HG03354 (cell line): Measurements from ENCODE around the gene GRID1.

Source experiments
- ATAC-seq: cut with Tn5 transposase; IDR thresholded peaks from one replicate; pipeline ENCODE4 v1.9.1; 2021; ENCODE audit warnings: mild to moderate bottlenecking; ENCODE audit not compliant: unreplicated experiment, poor library complexity, severe bottlenecking

GRID1 gene

DNA sequence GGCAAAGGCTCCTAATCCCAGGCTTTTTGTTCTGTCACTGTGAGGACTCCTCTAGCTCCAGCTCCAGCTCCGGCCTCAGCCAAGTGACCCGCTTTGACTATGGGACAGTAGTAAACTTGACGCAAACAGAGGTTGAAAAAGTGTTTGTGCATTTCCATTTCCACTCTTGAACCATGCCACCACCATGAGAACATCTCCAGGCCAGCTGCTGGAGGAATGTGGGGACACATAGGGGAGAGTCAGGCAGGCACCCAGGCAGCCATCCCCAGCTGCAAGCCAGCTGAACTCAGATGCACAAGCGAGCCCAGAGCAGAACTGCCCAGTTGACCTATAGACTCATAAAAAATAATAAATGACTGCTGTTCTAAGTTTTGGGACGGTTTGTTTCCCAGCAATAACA, 224.7 kb downstream of the GRID1 start:
- ATAC-seq: no peak

DNA sequence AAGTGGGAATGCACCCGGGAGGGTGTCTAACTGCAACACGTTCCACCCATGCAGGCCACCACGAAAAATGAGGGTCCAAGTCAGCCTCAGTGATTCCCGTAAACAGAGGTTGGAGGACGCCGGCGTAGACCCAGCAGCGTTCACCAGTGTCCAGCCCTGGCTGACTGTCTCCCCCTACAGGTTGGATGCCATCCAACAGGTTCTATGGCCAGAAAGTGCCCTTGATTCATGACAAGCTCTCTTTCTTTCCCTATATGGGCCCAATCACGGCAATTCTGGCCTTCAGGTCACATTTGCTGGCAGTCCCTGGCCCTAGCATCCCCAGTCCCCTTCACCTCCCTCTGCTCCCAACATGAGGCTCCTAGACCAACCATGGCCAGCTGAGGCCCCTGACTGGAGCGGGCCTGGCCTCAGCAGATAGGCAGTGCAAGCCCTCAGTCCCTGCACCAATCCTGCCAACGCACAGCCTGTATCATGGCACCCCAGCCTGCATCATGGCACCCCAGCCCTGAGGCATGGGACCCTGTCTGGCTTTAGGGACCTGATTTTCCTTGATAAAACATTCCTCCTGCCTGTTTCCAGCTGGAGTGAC, 227.4 kb downstream of the GRID1 start:
- ATAC-seq: no peak

DNA sequence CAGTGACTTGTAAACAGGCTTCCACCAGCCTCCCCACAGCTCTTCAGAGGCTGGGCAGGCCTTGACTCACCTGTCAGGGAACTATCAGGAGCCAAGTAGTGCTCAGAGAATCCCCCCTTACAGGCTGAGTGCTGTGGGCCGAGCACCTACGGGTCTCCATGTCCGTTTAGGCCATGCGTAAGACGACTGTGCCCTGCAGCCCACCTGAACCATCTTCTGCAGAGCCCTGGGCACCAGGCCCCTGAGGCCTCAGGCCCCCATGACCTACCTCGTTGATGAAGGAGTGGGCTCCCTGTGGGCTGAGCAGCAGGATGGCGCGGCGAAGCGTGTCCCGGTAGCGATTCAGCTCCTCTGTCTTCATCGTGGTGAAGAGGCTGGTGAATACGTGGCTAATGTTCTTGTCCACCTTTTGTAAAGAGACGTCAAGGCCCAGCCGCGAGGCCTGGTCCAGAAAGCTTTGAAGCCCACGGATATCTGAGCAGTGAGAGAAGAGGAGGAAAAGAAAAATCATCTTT, 228.0 kb downstream of the GRID1 start:
- no peak for ATAC-seq

DNA sequence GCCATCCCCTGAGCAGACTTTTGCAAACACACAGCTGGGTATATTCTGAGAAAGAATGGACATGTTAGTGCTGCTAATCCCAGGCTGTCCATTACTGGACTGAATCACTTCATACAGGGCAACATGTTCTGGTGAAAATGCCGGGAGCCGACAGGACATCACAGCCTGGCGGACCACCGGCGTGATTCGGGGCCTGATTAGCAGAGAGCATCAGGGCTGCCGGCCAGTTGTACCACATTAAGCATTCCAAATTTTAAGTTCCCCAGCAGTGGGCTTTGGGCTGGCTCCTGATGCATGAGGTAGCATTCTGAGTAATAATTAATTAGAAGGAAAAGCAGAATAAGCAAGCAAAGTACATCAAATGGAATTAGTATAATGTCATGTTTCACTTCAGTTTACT, 229.0 kb downstream of the GRID1 start:
- no peak for ATAC-seq

DNA sequence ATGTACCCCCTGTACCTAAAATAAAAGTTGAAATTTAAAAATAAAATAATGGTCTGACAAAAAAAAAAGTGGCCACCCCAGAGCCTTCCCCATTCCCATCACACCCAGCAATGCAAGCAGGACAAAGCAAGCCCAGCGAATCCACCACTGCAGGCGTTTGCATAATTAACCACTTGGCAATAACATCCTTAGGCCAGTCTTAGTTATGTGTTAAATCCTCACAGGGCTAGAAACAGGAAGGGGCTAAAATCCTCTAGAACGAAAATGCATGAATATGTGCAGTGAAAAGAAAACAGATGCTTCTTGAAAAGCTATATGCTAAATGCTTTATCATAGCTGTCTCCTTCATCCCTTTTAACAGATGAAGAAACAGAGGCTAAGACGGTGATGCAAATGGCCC, 229.7 kb downstream of the GRID1 start:
- no peak for ATAC-seq

DNA sequence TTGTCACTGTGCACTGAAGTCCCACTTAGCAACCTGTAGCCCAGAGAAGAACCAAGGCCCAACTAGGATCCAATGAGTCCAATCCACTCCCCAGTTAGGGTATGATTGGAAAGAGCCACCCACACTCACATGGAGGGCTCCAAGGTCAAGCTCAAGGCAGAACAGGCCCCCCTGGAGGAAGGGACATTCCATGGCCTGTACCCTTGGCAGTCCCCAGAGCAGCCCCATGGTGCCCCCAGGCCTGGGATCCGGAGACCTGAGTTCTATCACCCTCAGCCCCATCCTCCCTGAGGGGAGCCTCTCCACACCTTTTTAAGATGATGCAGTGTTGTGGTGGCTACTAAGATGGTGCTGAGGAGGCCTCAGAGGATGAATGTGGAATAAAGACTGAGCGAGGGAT, 231.4 kb downstream of the GRID1 start:
- no peak for ATAC-seq

DNA sequence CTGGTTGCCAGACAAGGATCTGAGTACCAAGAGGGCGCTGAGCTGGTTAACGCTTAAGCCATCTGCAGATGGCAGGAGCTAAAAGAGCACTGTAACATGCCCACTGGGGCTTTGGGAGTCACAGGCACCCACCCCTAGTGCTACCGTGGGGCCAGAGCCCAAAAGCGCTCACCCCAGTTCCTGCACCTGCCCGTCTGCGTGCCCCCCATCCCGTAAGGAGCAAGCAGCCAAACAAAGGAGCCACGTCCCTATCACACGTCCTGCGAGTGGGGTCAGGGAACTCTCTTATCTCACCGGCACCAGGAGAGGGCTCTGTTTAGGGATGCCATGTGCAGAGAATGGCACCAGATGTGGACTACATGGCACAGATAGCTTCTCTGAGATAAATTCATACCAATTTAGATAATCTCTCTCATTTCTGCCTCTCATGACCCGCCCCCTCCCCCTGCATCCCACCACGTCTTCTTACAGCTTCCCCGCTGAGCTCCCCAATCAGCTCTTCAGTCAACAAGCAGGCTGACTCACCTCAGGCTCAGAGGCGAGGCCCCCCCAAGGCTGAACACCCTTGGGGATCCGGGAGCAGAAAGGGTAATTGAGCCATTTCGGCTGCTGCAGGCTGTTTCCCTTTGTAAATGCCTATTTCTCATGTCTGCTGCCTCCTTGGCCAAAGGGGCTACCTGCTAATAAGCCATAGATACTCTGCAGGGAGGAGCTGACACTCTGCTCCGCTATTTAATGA, 235.7 kb downstream of the GRID1 start:
- ATAC-seq: no peak

DNA sequence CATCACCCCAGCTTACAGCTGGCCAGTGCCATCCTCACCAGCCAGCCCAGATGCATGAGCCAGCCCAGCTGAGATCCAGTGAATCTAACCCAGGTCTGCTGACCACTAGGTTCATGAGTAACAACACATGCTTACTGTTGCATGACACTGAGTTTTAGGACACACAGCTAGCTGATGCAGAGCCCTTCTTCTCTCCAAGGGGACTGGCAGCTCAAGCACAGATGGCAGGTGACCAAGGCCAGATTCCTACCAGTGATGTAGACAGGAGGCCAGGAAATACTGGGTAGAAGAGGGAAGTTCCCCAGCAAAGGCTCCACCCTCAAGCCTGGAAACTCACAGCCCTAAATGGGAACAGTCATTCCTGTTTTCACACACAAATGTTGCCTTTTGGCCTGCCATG, 236.6 kb downstream of the GRID1 start:
- no peak for ATAC-seq

DNA sequence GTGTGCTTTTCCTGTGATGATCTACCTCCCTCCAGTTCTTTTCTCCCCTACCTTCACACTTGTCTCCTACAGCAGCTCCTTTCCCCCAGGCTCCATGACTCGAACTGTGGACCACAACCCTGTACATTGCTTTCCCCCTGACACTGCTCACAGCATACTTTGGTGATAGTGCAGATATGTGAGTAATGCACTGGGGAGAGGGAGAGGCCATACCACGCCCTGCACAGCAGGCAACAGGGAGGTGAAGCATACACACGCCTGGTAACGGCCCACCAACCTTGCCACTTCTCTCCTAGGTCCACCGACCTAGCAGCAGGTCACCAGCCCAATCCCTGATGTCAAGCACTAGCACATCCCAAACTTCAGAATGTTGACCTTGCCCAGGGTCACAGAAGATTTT, 238.2 kb downstream of the GRID1 start:
- no peak for ATAC-seq

DNA sequence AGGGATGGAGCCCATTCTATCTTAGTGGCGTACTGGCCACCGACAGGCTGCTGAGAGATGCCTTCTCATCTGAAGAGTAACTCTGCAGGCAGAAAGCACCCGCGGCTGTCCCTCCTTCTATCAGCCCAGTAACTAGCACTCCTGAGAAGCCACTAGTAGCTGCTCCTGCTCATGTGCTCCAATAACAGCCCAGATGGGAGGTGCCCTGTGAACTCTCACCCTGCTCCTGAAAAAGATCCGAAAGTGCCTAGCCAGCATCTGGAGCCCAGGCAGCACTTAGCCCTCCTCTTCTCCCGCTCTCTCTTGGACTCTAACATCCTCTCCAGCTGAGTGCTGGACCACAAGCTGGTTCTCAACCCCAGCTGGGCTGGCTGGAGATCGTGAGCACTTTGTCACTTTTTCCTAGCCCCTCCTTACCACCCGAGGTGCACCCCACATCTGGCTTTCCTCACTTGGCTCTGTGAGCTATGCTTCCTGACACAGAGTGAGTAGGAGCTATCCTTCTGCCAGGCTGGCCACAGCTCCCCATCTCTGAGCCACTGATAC, 239.2 kb downstream of the GRID1 start:
- ATAC-seq: no peak

DNA sequence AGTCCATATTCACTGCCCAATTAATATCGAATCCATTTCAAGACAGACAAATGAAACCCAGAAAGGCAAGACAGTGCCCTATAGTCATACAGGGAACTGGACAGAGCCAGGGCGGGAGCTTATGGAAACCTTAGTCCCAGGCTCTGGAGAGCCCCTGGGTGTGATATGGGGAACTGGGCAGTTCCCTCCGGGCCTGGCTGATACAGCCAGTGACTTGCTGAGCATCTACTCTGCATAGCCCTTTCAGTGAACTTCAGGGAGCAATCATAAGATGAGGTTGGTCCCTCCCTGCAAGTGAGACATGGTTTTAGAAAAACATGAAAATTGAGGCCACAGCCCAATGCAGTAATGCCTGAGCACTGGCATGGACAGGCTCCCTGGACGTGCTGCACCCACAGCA, 241.9 kb downstream of the GRID1 start:
- no peak for ATAC-seq

DNA sequence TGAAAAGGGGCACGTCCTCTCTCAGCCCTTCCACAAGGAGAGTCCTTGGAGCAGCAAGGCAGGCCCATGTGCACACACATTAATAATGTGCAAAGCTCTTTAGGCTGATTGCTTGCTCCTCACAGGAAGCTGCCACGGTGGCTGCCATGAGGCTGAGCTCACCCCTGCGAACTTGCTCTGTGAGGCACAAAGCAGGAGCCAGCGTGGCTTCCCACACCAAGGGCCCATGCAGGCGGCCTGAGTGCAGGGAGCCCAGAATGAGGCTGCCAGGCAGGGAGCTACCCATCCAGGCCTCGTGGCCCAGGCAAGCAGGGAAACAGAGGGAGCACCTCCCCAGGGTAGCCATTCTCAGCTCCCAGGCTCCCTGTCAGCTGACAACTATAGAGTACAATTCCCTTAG, 242.9 kb downstream of the GRID1 start:
- ATAC-seq: no peak

DNA sequence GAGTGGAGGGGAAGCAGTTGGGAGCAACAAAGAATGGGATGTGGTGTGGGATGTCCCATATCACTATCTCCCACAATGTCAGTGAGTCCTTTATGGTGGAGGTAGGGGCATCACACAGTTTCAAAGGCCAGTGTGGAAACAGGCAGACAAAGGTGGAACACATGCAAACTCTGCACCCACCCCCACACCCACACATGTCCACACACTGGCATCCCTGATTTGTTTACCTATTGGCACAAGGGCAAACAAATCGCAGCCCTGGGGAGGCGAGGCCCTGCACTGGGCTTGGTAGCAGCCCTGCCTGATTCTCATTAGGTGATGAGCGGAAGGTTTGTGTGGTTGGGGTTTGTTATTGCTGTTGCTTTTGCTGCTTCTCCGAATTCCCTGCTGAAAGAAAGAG, 243.3 kb downstream of the GRID1 start:
- no peak for ATAC-seq

DNA sequence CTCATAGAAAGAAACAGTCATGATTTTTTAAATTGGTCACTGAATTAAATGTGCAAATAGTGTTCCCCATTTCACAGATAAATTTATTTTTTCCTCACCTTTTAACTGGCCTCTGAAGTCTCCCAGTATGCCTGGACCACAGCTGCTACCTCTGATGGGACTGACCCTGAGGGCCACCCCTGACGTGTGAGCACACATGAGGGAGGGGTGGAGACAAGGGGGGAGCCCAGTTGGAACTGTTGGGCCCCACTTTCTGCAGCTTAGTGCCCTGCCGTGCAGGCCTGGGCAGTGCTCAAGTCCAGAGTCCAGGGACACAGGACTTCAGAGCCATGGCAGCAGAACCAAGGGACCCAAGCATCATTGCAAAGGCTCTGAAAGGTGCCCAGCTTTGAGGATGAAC, 243.9 kb downstream of the GRID1 start:
- no peak for ATAC-seq

DNA sequence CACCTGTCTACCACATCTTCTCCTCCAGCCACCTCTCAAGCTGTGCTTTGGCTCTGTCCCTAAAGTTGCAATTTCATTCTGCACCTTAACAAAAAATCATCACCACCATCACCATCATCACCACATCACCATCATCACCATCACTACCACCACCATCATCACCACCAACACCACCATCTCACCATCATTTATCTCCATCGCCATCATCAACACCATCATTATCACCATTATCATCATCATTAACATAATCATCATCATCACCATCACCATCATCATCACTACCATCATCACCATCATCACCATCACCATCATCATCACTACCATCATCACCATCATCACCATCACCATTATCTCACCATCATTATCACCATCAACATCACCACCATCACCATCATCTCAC, 245.4 kb downstream of the GRID1 start:
- no peak for ATAC-seq

DNA sequence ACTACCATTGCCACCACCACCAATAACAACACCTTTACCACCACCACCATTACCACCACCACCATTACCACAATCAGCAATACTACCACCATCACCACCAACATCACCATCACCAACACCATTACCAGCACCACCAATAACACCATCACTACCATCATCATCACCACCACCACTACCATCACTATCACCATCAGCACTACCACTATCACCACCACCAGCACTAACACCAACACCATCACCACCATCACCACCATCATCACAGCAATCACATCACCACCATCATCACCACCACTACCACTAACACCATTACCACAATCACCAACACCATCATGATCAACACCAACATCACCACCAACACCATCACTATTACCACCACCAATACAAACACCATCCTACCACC, 249.5 kb downstream of the GRID1 start:
- ATAC-seq: no peak

DNA sequence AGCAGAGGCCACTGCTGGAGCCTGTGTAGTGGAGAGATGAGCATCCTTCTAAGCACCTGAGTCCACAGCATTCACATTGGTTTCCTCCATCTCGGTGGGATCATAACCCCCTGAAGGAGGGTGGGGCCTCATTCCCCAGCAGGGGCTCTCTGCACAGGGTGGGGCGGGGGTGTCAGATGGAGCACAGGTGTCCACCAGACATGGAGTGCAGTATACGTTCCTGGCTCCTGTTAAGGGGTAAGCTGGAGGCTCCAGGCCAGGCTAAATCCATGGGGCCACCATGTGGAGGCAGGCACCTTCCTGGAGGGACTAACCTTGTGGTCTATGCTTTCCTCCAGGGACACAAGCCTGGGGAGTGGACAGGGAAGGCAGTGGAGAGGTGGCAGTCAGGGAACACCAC, 252.6 kb downstream of the GRID1 start:
- no peak for ATAC-seq

DNA sequence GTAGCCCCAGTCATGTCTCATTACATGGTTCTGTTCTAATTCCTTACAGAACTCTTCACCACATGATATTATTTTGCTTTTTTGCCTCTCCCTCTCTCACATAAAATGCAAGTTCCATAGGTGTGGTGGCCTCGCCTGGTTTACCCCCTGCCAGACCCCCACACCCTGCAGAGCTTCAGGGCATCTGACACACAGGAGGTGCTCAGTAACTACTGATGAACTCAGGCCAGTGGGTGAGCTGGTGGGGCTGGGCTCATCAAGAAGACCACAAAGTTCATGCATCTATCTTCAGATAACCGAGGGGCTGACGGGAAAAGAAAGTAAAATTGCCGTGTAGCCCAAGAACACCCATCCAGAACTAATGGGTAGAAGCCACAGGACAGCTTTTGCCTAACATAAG, 253.1 kb downstream of the GRID1 start:
- no peak for ATAC-seq

DNA sequence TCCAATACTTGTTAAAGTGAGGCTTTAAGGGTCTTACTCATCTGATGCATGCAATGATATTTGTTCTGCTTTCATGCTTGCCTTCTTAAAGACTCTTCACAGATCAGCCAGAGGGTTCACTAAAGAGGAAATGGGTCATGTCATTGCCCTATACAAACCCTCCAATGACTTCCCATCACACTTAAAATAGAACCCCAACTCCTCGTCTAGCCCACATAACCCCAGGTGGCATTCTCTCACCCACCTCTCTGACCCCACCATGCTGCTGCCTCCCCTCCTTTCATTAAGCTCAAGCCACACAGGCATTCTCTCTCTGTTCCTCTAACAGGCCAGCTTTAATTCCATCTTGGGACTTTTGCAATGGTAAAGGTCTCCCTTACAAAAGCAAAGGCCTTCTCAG, 253.6 kb downstream of the GRID1 start:
- no peak for ATAC-seq

DNA sequence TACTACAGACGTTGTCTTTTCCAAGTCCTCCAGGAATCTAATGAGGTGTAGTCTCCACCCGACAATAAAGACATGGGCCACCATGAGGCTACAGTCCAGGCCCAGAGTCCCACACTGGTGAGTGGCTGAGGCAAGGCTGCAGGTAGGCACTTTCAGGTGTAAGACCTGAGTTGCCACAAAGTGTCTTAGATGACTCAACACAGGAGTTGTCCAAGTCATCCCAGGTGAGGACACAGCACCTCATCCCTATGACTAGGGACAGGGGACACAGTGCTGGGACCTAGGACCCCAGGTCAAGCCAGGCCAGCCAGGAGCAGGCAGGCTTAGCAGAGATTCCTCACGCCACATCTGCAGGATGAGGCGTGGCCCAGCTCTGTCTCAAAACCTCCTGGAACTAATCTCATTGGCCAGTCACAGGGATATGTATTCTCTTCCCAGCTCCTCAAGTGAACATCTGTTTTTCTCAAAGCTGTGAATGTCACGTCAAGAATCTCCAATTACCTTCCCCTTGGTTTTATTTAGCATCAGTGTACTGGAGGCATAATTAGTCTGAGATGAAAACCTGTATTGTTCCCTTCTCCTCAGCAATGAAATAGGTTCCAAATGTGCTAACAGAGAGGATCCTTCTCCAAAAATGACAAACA, 254.6 kb downstream of the GRID1 start:
- no peak for ATAC-seq
